Subcutaneous adipose tissue (tissue), 4 donors: ENCODE measurements around the gene EXOC3L2. TPM values are rescaled to one million over a fixed set of nuclear protein-coding genes. Genes with fewer than 3 reads are reported as not detected.

Experiments used
- CTCF ChIP-seq: fragments of 450-650 bp; IDR thresholded peaks from one replicate; pipeline ENCODE4 v1.5.1; 2016; ENCODE audit warnings: low read depth, mild to moderate bottlenecking, control low read depth, antibody characterized with exemption, moderate library complexity
- total RNA-seq, 4 donors: library from RNA; depleted of rRNA; stranded (reverse); fragments of >200 nt; gene quantifications; one replicate each; pipeline ENCODE4 v1.1.0, GENCODE V29; 2016

EXOC3L2 gene
- total RNA-seq, 4 donors from 2014 or later: 0.44 to 2.6 (median 0.91) TPM

- TF ChIP-seq CTCF: no peak
Measured at GRCh38 chr19:45163751-45164460, 81.3 kb downstream of the EXOC3L2 start.

- TF ChIP-seq CTCF: no peak
Measured at GRCh38 chr19:45163156-45163555, 82.1 kb downstream of the EXOC3L2 start.

- TF ChIP-seq CTCF: no peak
Measured at GRCh38 chr19:45162608-45163143, 82.5 kb downstream of the EXOC3L2 start.

Other genes starting within 250 kb of the EXOC3L2 start
- gene RELB, start 243.9 kb downstream of the EXOC3L2 start, total RNA-seq: 1 to 10 TPM in 3 of 4 donors, under 1 TPM in 1; 0.49 to 9.4 (median 5.8) TPM
- gene CLASRP, start 206.4 kb downstream of the EXOC3L2 start, total RNA-seq: 10 to 100 TPM; 23.3 to 86.7 (median 44.0) TPM
- under 1 TPM in 2 of 4 donors, not detected in 2; 0.51 to 0.88 TPM for gene ZNF296, start 168.9 kb downstream of the EXOC3L2 start, total RNA-seq
- gene GEMIN7, start 166.1 kb downstream of the EXOC3L2 start, total RNA-seq: 10 to 100 TPM; 10.3 to 25.8 (median 19.0) TPM
- 10 to 100 TPM; 17.2 to 32.4 (median 17.8) TPM for gene PPP1R37, start 152.2 kb downstream of the EXOC3L2 start, total RNA-seq
- under 1 TPM in 1 of 4 donors, not detected in 3; 0.17 TPM for gene NKPD1, start 84.4 kb downstream of the EXOC3L2 start, total RNA-seq
- 10 to 100 TPM in 3 of 4 donors, 1 to 10 TPM in 1; 7.7 to 38.4 (median 26.4) TPM for gene TRAPPC6A, start 67.2 kb downstream of the EXOC3L2 start, total RNA-seq
- gene BLOC1S3, start 66.6 kb downstream of the EXOC3L2 start, total RNA-seq: 10 to 100 TPM in 2 of 4 donors, 1 to 10 TPM in 2; 1.3 to 19.2 (median 11.0) TPM
- 10 to 100 TPM; 10.2 to 26.2 (median 14.4) TPM for gene MARK4, start 5.9 kb upstream of the EXOC3L2 start, total RNA-seq
- not detected for gene CKM, start 77.5 kb upstream of the EXOC3L2 start, total RNA-seq
- not detected for gene KLC3, start 95.3 kb upstream of the EXOC3L2 start, total RNA-seq
- gene ERCC2, start 125.2 kb upstream of the EXOC3L2 start, total RNA-seq: 10 to 100 TPM in 1 of 4 donors, 1 to 10 TPM in 3; 3.3 to 18.1 (median 8.0) TPM
- 10 to 100 TPM in 1 of 4 donors, 1 to 10 TPM in 3; 4.0 to 10.7 (median 4.2) TPM for gene PPP1R13L, start 159.7 kb upstream of the EXOC3L2 start, total RNA-seq
- 1 to 10 TPM; 1.1 to 2.9 (median 1.6) TPM for gene POLR1G, start 161.2 kb upstream of the EXOC3L2 start, total RNA-seq
- 10 to 100 TPM; 57.5 to 85.2 (median 64.7) TPM for gene ERCC1, start 178.5 kb upstream of the EXOC3L2 start, total RNA-seq
- 10 to 100 TPM in 1 of 4 donors, 1 to 10 TPM in 3; 1.8 to 14.5 (median 2.4) TPM for gene FOSB, start 222.6 kb upstream of the EXOC3L2 start, total RNA-seq